ENCODE measurements around the gene ALPK3. TPM values are rescaled to one million over a fixed set of nuclear protein-coding genes. Genes with fewer than 3 reads are reported as not detected.

ALPK3 gene
- total RNA-seq, 1 experiment from 2014 or later, result 0.07 TPM

- TF ChIP-seq CTCF (IDR thresholded peaks at IDR 0.05; ENCODE audit: unreplicated experiment), result no peak
- intact Hi-C loops (cut with micrococcal nuclease), result no loop called here
- Mint-ChIP-seq H3K27me3 (ENCODE audit: insufficient read depth, unreplicated experiment) (no peaks in the 10 kb centered on the region), H3K9me3 (ENCODE audit: unreplicated experiment) (no peaks in the 10 kb centered on the region), H3K27ac (ENCODE audit: low read depth, unreplicated experiment) (no peak overlapping the region), H3K4me1 (ENCODE audit: insufficient read depth, unreplicated experiment) (no peaks in the 10 kb centered on the region), H3K4me3 (ENCODE audit: unreplicated experiment) (no peak overlapping the region), H3K36me3 (ENCODE audit: insufficient read depth, unreplicated experiment) (no peaks in the 10 kb centered on the region)
- no peak for DNase-seq (ENCODE audit: unreplicated experiment)
- CTCF ChIA-PET, result interaction anchor here (0.8 kb wide), 1 partner anchor 13 kb away, joined by 3 read pairs; no protein-coding TSS in a partner anchor
- POLR2A ChIA-PET, result interaction anchor here (0.6 kb wide), 1 partner anchor 18 kb away, joined by 4 read pairs; no protein-coding TSS in a partner anchor
- no TSS peak for BruUV-seq (replicated peaks)
Measured at GRCh38 chr15:84858231-84858630, 41.1 kb downstream of the ALPK3 start.

- peak; percentile 42 for DNase-seq (ENCODE audit: unreplicated experiment)
- Mint-ChIP-seq H3K36me3 (ENCODE audit: insufficient read depth, unreplicated experiment) (no peaks in the 10 kb centered on the region), H3K27me3 (ENCODE audit: insufficient read depth, unreplicated experiment) (no peaks in the 10 kb centered on the region), H3K9me3 (ENCODE audit: unreplicated experiment) (no peaks in the 10 kb centered on the region), H3K4me3 (ENCODE audit: unreplicated experiment) (no peak overlapping the region), H3K4me1 (ENCODE audit: insufficient read depth, unreplicated experiment) (no peaks in the 10 kb centered on the region), H3K27ac (ENCODE audit: low read depth, unreplicated experiment) (no peak overlapping the region)
- intact Hi-C loops (cut with micrococcal nuclease), result no loop called here
- TF ChIP-seq CTCF (IDR thresholded peaks at IDR 0.05; ENCODE audit: unreplicated experiment), result no peak
- no TSS peak for BruUV-seq (replicated peaks)
- CTCF ChIA-PET, result interaction anchor here (0.8 kb wide), 1 partner anchor 14 kb away, joined by 3 read pairs; no protein-coding TSS in a partner anchor
- POLR2A ChIA-PET, result no interaction called here
Measured at GRCh38 chr15:84859144-84859543, 42.0 kb downstream of the ALPK3 start.

- CTCF ChIA-PET, result no interaction called here
- no peak for TF ChIP-seq CTCF (IDR thresholded peaks at IDR 0.05; ENCODE audit: unreplicated experiment)
Measured at GRCh38 chr15:84859651-84860050, 42.5 kb downstream of the ALPK3 start.

GRCh38 chr15:84861781-84862180 lies 44.6 kb downstream of the ALPK3 start:
- intact Hi-C loops (cut with micrococcal nuclease), result no loop called here
- peaks cover 11% of the 10 kb centered on the region for H3K27me3 Mint-ChIP-seq (ENCODE audit: insufficient read depth, unreplicated experiment)
- no peak overlapping the region for H3K27ac Mint-ChIP-seq (ENCODE audit: low read depth, unreplicated experiment)
- no peak for DNase-seq (ENCODE audit: unreplicated experiment)
- no peaks in the 10 kb centered on the region for H3K9me3 Mint-ChIP-seq (ENCODE audit: unreplicated experiment)
- H3K4me1 Mint-ChIP-seq (ENCODE audit: insufficient read depth, unreplicated experiment), result no peaks in the 10 kb centered on the region
- H3K36me3 Mint-ChIP-seq (ENCODE audit: insufficient read depth, unreplicated experiment), result no peaks in the 10 kb centered on the region
- ChIA-PET POLR2A (interaction anchor here (0.6 to 1.1 kb wide), 3 partner anchors 14 to 70 kb away, joined by 3 read pairs; no protein-coding TSS in a partner anchor), CTCF (no interaction called here)
- no TSS peak for BruUV-seq (replicated peaks)
- no peak overlapping the region for H3K4me3 Mint-ChIP-seq (ENCODE audit: unreplicated experiment)
- TF ChIP-seq CTCF (IDR thresholded peaks at IDR 0.05; ENCODE audit: unreplicated experiment), result no peak

More at GRCh38 chr15:84859651-84860050, 42.5 kb downstream of the ALPK3 start:
- Mint-ChIP-seq H3K9me3 (ENCODE audit: unreplicated experiment) (no peaks in the 10 kb centered on the region), H3K36me3 (ENCODE audit: insufficient read depth, unreplicated experiment) (no peaks in the 10 kb centered on the region), H3K27me3 (ENCODE audit: insufficient read depth, unreplicated experiment) (peaks cover 3% of the 10 kb centered on the region), H3K4me3 (ENCODE audit: unreplicated experiment) (no peak overlapping the region), H3K4me1 (ENCODE audit: insufficient read depth, unreplicated experiment) (no peaks in the 10 kb centered on the region), H3K27ac (ENCODE audit: low read depth, unreplicated experiment) (no peak overlapping the region)
- POLR2A ChIA-PET, result no interaction called here
- no peak for DNase-seq (ENCODE audit: unreplicated experiment)
- intact Hi-C loops (cut with micrococcal nuclease), result no loop called here
- BruUV-seq (replicated peaks), result no TSS peak
